GM10266 (cell line): ENCODE results near the gene CCDC167.
"Not testable (repeated sequence)": the region's sequence is repeated elsewhere in the genome, so short reads cannot be mapped to it uniquely, and the experiment has no call there.

Source experiments
- DNase-seq: peaks from one replicate; pipeline ENCODE4 v3.0.0; 2012; ENCODE audit errors: extremely low spot score
- TF ChIP-seq, protein P1 (sequence below): IDR thresholded peaks from 2 replicates; pipeline ENCODE4 v1.5.1; 2012; ENCODE audit warnings: mild to moderate bottlenecking, low read depth; ENCODE audit not compliant: control insufficient read depth, insufficient read depth; ENCODE audit errors: missing control alignments

The CCDC167 gene

DNA sequence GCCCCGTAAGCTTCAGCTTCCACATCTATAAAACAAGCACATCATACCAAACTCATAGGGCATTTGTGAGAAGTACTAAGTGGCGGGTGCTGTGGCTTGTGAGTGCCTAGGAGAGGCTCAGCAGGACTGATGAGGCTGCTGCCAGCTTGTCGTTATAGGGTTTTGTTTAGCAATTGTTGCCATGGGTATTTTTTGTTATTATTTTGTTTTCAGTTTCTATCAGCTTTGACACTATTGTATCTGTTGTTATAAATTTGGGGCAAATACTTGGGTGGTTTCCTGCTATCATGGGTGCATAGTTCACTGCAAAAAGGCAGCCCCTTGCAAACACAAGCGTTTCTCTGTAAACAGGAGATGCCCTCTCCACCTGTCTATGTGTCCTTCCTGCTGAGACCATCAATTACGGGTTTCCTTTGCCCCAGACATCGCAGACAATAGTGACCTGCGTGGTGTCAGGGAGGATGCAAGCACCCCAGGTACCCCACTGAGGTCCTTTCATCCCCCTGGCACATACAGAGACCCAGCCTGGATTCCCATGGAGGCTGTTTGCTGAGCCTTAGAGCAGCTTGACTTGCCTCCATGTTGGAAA, 3.1 kb upstream of the CCDC167 start:
- TF ChIP-seq, protein P1, sequence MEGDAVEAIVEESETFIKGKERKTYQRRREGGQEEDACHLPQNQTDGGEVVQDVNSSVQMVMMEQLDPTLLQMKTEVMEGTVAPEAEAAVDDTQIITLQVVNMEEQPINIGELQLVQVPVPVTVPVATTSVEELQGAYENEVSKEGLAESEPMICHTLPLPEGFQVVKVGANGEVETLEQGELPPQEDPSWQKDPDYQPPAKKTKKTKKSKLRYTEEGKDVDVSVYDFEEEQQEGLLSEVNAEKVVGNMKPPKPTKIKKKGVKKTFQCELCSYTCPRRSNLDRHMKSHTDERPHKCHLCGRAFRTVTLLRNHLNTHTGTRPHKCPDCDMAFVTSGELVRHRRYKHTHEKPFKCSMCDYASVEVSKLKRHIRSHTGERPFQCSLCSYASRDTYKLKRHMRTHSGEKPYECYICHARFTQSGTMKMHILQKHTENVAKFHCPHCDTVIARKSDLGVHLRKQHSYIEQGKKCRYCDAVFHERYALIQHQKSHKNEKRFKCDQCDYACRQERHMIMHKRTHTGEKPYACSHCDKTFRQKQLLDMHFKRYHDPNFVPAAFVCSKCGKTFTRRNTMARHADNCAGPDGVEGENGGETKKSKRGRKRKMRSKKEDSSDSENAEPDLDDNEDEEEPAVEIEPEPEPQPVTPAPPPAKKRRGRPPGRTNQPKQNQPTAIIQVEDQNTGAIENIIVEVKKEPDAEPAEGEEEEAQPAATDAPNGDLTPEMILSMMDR, result no peak
- DNase-seq, result no peak

DNA sequence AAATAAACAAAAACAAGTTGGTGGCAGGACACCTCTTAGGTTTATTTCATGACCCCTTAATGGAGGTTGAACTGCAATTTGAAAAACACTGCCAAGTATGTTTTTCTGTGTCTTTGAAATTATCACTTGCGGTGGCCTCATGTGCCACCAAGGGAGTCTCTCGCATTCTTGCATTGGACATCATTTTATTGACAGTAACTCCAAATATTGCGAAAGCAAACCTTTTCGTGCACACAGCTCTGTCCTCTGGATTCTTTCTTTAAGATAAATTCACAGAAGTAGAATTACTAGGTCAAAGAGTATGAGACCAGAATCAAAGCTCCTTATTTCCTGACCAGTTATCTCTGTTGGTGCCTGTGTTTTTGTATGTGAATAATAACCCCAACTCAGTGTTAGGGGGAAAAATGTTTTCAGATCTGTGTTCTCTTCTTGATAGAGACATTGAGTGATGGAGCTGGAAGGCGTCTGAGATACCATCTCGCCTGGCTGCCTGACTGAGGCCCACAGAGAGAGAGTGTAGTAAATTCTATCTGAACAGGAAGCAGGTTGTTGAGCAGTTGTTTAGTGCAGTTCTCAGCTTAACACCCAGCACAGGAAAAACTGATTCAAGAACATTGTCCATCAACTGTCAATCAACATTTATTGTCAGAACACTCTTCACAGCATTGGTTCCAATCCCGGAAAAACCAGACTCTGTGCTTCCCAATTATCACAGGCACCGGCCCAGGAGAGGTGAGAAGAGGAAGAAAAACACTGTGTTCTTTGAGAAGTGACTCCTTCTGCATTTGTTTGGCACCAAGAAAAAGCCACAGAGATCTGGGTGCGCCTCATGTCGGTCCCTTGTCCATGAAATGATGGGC, 2.2 kb upstream of the CCDC167 start:
- TF ChIP-seq, protein P1, result no peak
- no peak for DNase-seq

DNA sequence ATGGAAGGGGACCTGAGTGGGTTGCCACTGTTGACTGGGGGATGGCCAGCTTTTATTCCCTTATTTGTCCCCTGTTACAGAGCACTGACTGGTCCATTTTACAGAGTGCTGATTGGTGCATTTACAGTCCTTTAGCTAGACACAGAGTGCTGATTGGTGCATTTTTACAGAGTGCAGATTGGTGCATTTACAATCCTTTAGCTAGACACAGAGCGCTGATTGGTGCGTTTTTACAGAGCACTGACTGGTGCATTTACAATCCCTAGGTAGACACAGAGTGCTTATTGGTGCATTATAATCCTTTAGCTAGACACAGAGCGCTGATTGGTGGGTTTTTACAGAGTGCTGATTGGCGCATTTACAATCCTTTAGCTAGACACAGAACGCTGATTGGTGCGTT, 1.2 kb upstream of the CCDC167 start:
- DNase-seq, result not testable (repeated sequence)

DNA sequence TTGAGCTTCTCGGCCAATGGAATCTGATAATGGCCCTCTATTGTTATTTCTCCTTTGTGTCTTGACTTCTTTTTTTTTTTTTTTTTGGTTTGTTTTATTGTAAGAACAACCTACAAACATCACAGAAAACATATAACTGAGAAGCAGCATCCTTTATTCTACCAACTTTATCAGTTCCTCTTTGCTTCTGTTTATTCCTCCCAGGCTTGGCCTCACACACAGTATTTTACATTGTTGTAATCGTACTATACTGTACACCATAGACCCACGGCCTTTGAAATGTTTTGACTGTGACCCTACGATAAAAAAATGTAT, 558 bp upstream of the CCDC167 start:
- no peak for DNase-seq
- TF ChIP-seq, protein P1, result no peak

DNA sequence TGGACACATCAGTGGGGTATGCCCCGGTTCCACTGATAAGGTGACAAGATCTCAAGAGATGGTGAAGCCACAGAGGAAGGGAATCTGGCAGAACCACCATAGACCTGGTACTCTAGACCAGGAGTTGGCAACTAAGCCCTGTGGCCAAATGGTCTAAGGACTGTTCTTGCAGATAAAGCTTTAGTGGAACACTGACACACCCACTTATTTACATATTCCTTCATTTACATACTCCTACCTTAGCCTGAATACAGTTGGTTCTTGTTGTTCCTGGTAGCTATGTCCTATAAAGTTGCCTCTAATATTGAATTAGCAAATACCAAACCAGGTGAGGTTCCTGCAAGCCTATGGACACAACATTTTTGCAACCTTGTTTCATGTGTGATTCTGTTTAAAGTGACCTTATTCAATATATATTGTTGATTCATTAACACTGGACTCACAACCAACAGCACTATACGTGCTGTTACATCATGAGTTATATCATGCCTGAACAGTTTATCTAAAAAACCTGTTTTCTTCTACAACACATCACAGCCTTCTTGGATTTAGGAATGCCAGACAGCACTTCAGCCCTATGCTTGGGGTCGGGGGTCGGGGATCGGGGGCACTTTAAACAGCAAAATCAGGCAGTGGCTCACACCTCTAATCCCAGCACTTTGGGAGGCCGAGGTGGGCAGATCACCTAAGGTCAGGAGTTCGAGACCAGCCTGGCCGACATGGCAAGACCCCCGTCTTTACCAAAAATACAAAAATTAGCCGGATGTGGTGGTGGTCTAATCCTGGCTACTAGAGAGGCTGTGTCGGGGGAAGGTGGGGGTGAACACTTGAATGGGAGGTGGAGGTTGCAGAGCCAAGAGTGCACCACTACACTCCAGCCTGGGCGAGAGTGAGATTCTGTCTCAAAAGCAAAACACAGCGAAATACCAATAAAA, 2.5 kb downstream of the CCDC167 start:
- DNase-seq, result no peak
- TF ChIP-seq, protein P1, result no peak

DNA sequence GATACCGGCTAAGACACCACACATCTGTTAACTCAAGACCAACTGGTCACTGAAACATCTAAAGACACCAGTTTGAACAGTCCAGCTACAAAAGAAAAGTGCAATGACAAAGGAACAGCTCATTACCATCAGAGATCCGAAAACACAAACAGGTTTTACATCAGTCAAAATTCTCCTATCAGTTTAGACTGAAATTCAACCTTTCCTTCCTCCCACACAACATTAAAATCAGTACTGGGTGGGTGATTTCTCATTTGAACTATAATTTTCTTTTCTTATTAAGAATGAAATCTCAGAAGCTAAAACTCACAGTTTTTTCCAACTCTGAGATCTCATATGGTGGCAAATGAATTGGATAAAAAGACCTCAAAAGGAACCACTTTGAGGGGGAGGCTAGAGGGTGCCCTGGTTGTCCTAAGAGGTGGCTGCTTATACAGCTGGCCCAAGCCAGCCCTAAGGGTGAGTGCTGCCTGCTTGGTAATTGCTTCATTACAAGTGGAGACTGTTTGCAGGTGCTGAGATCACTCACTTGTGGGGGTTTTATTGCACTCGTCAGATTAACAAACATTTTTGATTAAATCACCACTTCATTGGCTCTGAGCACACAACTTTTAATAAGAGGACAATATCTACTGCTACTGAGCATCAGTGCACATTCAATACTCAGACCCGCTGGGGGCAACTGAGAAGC, 4.3 kb downstream of the CCDC167 start:
- TF ChIP-seq, protein P1, result no peak
- DNase-seq, result peak; percentile 64

DNA sequence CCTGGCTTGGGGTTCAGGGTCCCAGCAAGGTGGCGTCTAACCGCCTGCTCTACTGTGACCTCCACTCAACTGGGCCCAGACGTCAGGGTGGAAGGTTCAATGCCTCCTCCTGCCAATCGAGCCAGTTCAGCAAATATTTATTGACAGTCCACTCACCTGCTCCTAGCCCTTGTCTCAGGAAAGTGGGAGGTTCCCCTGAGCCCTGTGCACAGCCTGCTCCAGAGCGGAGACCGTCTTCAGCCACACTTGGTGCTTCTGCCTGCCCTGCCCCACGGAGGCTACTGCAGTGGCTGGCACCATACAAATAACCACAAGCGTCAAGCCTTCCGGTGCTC, 6.1 kb downstream of the CCDC167 start:
- DNase-seq, result no peak
- TF ChIP-seq, protein P1, result no peak
